DMS 273 (cell line): Measurements from ENCODE around the gene MT1A.
"Not testable (repeated sequence)": the region's sequence is repeated elsewhere in the genome, so short reads cannot be mapped to it uniquely, and the experiment has no call there.

Experiments used
- DNase-seq: peaks from one replicate; lab custom pipeline; 2025; ENCODE audit not compliant: unreplicated experiment; lab: John Stamatoyannopoulos, UW

The MT1A gene

DNA sequence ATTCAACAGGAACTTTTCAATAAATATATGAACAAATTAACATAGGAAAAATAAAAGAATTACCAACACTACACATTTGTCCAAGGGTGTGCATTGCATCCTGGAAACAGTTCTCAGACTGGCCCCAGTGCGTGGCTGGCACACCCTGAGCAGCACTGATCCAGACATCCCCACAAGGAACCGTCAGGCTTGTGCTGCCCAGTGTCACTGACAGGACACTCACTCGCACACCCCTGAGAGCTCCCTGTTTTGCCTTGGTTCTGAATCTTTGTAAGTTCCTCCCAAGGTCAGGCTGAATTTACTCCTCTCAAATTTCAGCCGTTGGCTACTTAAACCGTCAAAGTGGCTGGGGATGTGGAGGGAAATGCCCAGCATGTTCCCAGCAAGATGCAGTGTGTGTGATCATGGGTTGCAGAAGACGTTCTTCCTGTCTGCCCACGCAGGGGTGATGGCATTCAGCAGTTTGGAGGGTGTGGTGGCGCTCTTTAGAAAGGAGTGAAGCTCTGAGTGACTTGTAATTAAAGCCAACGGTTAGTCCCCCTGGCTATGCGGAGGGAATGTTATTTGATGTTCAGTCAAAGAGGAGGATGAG, 28.4 kb upstream of the MT1A start:
- peak; percentile 36 for DNase-seq

DNA sequence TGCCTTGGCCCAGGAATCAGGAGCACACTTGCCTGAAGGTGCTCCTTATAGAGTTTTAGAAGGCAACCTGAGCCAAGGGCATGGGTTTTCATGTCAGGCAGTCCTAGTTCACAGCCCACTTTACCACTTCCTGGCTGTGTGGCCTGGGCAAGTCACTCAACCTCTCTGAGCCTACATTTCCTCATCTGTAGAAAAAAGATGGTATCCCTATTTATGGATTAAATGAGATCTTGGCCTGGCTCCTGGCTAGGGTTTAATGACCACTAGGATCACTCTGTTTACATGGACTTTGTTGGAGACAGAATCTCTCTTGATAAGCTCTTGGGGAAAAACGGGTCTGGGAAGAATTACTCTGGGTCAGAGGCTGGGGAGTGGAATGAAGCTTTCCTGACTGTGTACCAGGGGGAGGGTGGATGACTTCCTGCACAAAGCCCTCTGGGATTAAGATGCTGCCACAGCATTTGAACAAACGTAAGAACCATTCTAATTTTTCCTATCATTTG, 27.8 kb upstream of the MT1A start:
- DNase-seq, result no peak

DNA sequence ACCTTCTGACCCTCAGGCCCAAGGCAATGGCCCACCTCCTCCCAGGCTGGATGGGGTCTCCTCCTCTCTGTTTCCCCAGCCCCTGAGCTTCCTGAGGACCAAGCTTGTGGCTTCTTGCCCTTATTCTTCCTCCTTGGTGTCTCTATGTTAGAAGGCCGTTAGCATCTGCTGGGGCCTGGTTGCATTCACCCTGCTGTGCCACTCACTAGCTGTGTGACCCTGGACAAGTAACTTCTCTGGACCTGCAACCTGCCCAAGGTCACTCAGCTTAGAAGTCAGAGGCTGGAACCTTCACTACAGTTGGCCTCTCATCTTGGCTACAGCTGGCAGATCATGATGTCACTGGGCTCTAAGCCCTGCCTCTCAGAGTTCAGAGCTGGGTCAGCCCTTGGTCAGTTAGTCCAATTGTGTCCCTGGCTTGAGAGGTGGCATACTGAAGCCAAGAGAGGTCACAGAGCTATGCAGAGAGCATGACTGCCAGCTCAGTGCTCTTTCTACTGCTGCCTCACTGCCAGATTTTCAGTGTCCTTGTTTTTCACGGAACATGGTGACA, 27.1 kb upstream of the MT1A start:
- no peak for DNase-seq

DNA sequence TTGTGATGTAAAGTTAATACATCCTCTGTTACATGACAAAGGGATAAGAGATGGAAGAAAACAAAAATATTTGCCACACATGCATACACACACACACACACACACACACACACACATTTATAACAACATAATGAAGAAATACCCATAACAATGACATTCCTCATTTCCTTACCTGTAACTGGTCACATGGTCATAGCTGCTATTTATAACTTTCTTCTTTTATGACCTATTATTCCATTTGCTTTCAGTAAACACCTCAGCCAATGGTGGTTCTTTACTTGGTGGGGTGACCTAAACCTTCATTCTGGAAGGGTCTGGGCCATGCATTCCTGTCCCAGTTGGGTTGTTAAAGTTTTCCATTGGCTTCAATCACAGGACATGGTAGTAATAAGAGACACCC, 24.8 kb upstream of the MT1A start:
- DNase-seq, result no peak

DNA sequence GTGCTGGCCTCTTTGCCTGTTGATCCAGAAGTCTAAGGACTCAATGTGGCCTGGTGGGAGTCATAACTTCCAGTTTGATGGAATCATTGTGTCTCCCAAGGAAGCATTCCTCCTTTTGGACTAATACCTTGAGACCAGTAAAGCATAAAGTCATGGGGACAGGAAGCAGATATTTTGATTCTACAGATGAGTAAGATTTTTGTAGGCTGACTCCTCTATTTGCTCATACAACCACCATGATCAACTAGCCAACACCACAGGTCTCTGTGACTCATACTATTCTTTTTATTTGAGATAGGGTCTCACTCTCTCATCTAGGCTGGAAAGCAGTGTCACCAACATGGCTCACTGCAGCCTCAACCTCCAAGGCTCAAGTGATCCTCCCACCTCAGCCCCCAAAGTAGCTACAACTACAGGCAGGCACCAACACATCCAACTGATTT, 23.9 kb upstream of the MT1A start:
- no peak for DNase-seq

DNA sequence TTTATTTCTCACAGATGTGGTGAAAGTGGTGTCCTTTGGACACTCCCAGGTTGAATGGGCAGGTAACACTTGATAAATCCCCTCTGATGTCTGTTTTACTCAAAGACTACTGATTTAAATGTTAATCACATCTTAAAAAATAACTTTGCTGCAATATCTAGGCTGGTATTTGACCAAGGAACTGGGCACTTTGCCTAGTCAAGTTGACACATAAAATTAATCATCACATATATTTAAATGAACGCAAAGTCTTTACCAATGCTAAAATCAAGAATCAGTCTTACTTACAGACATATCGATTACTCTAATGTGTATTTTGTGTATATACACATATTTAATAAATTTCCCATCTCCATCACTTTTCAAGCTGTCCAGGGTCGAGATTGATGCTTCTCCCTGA, 23.1 kb upstream of the MT1A start:
- DNase-seq, result no peak

DNA sequence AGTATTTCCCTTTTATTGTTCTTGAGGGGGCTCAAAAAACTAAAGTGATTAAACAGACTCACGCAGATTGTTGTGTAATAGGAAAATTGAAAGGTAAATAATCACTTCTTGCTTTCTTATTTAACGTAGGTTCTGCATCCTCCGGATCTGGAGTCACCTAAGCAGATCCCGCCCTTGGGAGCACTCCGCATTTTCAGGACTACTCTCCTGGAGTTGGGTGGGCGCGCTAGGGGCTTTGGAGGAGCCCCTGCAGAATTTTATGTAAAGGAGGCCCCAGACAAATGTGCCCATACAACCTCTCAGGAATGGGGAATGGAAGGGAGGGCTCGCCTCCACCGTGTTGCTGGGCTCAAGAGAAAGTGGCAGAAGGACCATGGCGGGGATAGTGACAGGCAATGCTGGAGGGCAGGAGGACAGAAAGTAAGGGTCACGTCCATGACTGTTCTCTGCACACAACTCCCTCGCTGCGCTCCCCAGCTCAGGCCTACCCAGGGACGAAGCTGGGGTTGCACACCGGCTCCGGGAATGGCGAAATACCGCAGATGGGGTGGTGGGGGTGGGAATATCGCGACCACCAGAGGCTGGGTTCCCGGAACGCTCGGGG, 21.8 kb upstream of the MT1A start:
- no peak for DNase-seq

DNA sequence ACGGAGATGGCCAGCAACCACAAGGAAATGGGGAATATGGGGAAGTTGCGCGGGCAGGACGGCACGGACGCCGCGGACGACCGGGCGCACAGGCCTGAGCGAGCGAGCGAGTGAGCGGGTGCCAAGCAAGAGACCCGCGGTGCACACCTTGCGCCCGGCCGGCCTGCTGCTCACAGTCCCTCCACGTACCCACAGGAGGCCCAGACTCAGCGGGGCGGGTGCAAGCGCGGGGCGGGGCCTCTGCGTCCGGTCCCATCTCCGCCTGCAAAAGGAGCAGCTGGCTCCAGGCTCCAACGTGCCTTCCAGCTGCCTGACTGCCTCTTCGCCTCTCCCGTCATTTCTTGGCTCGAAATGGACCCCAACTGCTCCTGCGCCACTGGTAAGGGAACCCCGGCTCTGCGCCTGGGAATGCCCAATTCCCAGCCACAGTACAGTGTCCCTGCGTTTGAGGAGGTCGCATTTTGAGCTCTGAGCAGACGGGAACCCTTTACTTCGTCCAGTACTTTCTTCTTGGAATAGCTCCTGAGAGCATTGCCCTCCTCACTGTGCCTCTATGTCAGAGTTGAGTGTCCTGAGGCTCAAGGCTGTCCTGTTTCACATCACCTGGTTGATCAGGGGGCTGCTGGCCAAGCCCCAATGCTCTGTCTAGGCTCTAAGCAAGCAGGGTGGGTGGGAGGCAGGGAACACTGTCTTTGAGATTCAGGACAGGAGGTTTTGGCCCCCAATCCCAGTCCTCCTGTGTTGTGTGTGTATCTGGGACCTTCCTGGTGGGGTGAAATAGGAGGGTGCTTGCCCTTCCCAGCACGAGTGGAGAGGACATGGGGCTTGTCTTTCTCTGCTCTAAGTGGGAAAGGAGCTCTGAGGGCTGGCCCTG, 21.0 kb upstream of the MT1A start:
- peak; percentile 64 for DNase-seq

DNA sequence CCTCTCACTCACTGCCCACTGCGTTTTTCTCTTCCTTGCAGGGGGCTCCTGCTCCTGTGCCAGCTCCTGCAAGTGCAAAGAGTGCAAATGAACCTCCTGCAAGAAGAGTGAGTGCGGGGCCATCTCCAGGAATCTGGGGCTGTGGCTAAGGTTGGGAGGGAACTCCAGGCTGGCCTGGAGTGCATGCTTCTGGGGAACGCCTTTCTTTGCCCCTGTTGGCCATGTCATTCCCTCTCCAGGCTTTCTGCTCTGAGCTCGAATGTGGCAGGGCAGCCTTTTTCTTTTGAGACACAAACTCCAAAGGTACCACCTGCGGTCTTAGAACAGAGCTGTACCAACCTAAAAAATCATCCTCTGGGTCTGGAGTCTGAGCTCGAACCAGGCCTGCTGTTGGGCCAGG, 20.3 kb upstream of the MT1A start:
- no peak for DNase-seq

DNA sequence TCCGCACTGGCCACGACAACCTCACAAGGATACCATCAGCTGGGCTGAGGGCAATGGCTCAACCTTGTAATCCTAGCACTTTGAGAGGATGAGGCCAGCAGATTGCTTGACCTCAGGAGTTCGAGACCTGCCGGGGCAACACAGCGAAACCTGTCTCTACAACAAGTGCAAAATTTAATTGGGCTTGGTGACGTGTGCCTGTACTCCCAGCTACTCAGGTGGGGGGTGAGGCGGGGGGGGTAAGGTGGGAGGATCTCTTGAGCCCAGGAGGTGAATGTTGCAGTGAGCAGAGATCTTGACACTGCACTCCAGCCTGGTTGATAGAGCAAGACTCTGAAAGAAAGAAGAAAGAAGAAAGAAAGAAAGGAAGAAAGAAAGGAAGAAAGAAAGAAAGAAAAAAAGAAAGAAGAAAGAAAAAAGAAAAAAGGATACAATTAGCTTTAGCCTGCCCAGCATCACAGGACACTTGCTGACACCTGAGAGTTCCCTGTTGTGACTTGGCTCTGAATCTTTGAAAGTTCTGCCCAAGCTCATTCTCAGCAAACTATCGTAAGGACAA, 18.0 kb upstream of the MT1A start:
- DNase-seq, result no peak

DNA sequence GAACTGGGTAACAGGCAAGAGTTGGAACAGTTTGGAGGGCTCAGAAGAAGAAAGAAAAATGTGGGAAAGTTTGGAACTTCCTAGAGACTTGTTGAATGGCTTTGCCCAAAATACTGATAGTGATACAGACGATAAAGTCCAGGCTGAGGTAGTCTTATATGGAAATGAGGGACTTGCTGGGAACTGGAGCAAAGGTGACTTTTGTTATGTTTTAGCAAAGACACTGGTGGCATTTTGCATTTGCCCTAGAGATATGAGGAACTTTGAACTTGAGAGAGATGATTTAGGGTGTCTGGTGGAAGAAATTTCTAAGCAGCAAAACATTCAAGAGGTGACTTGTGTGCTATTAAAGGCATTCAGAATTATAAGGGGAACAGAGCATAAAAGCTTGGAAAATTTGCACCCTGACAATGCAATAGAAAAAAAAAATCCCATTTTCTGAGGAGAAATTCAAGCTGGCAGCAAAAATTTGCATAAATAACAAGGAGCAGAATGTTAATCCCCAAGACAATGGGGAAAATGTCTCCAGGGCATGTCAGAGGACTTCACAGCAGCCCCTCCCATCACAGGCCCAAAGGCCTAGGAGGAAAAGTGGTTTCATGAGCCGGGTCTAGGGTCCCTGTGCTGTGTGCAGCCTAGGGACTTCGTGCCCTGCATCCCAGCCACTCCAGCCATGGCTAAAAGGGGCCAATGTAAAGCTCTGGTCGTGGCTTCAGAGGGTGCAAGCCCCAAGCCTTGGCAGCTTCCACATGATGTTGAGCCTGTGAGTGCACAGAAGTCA, 16.6 kb upstream of the MT1A start:
- DNase-seq, result not testable (repeated sequence)

DNA sequence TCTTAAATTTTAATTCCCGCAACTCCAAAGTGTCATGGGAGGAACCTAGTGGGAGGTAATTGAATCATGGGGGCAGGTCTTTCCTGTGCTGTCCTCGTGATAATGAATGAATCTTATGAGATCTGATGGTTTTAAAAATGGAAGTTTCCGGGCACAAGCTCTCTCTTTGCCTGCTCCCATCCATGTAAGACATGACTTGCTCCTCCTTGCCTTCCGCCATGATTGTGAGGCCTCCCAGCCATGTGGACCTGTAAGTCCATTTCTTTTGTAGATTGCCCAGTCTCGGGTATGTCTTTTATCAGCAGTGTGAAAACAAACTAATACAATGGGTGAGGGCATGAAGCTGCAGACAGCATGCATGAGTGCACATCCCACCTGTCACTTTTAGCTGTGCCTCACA, 15.3 kb upstream of the MT1A start:
- DNase-seq, result not testable (repeated sequence)

DNA sequence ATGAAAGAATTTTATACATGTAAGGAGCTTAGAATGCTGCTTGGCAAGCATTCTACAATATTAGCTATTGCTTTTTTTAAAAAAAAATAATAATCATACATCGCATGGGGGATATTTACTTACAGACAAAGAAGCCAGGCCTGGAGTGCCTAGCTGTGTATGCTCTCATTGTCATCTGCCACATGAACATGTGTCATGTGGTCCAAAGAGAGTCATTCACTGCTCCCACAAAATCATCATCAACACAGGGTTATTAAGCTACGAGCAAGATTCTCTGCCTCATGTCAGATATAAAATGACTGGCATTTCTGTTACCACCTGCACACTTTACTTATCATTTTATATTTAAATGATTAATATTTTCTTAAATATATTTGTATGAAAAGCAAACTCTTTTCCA, 14.8 kb upstream of the MT1A start:
- no peak for DNase-seq

DNA sequence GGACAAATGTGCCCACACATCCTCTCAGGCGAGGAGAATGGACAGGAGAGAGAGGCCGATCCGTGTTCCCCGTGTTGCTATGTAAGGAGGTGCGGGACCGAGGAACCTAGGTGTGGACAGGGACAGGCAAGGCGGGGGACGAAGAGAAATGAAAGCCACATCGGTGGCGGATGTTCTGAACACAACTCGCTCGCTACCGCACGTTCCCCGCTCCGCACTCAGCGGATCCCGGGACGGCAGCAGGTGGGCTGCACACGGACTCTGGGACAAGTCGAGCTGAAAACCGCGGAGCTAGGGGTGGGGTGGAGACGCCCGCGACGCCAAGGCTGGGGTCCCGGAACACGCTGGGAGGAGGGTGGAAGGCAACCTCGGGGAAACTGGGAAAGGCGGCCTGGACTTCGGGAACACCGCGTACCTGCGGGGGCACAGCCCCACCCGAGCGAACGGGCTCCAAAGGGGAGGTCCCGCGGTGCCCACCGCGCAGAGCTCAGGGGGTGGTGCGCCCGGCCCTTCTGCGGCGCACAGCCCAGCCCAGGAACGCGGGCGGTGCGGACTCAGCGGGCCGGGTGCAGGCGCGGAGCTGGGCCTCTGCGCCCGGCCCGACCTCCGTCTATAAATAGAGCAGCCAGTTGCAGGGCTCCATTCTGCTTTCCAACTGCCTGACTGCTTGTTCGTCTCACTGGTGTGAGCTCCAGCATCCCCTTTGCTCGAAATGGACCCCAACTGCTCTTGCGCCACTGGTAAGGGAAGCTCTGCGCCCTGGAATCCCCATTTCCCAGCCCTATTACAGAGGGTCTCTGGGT, 13.1 kb upstream of the MT1A start, which contains the start of gene MT1E:
Gene MT1E (plus strand): TSS at position 642 of the 803 bp plus-strand sequence. CDS start 71 bp downstream, at position 713.
- DNase-seq, result no peak

DNA sequence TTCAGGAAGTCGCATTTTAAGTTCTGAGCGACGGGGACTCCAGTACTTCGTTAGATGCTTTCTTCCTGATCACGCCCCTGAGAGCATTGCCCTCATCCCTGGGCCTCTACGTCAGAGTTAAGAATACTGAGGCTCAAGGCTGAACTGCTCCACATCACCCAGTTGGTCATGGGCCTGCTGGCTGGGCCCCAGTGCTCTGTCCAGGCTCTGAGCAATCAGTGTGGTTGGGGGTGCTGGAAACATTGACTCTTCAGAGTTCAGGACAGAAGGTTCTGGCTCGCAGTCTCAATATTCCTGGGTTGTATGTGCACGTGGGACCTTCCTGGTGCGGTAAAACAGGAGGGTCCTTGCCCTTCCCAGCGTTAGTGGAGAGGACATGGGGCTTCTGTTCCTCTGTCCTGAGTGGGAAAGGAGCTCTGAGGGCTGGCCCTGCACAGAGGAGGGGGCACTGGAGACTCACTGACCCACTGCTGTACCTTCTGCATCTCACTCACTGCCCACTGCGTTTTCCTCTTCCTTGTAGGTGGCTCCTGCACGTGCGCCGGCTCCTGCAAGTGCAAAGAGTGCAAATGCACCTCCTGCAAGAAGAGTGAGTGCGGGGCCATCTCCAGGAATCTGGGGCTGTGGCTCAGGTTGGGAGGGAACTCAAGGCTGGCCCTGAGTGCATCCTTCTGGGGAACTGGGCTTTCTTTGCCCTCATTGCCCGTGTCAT, 12.4 kb upstream of the MT1A start:
- no peak for DNase-seq

DNA sequence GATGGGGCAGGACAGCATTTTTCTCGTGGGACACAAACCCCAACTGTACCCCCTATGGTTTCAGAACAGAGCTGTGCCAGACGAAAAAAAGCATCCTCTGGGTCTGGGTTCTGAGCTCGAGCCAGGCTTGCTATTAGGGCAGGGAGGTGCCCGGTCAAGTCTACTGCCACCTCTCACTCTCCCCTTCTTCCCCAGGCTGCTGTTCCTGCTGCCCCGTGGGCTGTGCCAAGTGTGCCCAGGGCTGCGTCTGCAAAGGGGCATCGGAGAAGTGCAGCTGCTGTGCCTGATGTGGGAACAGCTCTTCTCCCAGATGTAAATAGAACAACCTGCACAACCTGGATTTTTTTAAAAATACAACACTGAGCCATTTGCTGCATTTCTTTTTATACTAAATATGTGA, 11.8 kb upstream of the MT1A start:
- DNase-seq, result no peak

DNA sequence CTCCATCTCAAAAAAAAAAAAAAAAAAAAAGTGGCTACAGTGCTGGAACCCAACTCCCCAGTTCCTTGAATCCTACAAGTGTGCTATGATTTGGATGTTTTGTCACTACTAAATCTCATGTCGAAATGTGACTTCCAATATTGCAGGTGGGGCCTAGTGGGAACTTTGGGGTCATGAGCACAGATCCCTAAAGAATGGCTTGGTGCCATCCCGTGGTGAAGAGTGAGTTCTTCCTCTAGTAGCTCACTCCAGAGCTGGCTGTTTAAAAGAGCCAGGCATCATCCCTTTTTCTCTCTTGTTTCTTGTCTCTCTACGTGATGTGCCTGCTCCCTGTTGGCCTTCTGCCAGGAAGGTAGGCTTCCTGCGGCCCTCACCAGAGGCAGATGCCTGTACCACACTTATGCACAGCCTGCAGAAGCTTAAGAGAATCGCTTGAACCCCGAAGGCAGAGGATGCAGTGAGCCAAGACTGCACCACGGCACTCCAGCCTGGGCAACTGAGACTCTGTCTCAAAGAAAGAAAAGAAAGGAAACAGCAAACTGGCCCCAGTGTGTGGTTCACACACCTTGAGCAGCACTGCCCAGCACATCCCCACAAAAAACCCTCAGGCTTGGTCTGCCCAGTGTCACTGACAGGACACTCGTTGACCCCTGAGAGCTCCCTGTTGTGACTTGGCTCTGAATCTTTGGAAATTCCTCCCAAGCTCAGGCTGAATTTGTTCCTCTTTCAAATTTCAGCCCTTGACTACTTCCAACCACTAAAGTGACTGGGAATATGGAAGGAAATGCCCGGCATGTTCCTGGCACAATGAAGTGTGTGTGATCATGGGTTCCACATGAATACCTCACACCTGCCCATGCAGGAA, 9.7 kb upstream of the MT1A start:
- DNase-seq, result peak; percentile 22

DNA sequence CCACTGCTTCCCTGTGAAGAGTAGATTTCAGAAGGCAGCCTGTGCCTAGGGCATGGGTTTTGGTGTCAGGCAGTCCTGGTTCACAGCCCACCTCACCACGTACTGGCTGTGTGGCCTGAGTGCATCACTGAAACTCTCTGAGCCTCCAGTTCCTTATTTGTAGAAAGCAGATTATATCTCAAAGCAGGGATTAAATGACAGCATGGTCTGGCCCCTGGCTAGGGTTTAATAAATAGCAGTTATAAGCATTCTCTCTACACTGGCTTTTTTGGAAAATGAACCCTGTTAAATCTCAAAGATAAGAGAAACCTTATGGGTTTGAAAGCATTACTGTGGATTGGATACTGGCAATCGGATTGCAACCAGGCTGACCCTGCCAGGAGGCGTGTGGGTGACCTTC, 8.9 kb upstream of the MT1A start:
- DNase-seq, result no peak
